Measurements from ENCODE around the gene WNT2B.

The WNT2B gene

GRCh38 chr1:112529301-112529700 is 20.5 kb downstream of the WNT2B start:
- no peak for TF ChIP-seq CTCF (conservative IDR thresholded peaks at IDR 0.05)
- peak overlapping the region; percentile 80 for H3K27ac ChIP-seq

- H3K27ac ChIP-seq: peak overlapping the region; percentile 80
- no peak for TF ChIP-seq CTCF (conservative IDR thresholded peaks at IDR 0.05)
Measured at GRCh38 chr1:112530832-112531231, 22.1 kb downstream of the WNT2B start.

- no peak overlapping the region for H3K27ac ChIP-seq
- TF ChIP-seq CTCF (conservative IDR thresholded peaks at IDR 0.05): no peak
Measured at GRCh38 chr1:112532064-112532463, 23.3 kb downstream of the WNT2B start.

- TF ChIP-seq CTCF (conservative IDR thresholded peaks at IDR 0.05): no peak
- H3K27ac ChIP-seq: no peak overlapping the region
Measured at GRCh38 chr1:112533029-112533428, 24.3 kb downstream of the WNT2B start.

DNA sequence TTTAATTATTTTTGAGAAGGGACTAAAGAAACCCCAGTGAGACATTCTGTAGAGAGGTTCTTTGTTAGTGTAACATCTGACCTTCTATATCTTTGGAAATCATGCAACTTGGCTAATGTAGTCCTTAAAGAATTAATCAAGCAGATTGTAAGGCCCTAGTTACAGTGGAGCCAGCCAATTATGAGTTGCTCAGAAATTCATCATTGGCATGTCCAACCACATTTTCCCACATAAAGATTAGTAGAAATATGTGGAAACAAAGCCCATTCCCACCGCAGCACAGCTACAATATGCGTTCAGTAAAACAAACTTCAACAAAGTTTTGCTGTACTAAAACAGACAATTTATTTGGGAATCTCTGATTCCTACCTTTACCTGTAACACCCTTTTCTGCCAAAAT is 27.8 kb downstream of the WNT2B start:
- TF ChIP-seq CTCF (conservative IDR thresholded peaks at IDR 0.05): no peak
- no peak overlapping the region for H3K27ac ChIP-seq

DNA sequence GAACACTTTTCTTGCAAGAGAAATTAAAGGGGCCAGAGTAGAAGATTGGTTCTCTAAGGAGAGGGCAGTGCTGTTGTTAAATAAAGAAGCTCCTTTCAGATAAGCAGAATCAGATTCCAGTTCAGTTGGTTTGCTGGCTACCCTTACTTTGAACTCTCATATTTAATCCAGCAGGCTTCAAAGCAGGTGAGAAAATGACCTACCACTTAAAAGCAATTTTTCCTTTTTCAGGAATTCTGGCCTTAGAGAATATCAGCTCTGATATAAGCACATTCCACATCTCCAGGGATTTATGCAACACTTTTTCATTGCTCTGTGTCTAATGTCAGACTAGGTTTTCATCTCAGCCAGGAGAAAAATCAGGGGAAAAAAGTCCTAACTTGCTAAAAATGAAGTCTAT is 28.7 kb downstream of the WNT2B start:
- TF ChIP-seq CTCF (conservative IDR thresholded peaks at IDR 0.05): no peak
- no peak overlapping the region for H3K27ac ChIP-seq

- no peak for TF ChIP-seq CTCF (conservative IDR thresholded peaks at IDR 0.05)
- H3K27ac ChIP-seq: no peak overlapping the region
Measured at GRCh38 chr1:112538883-112539282, 30.1 kb downstream of the WNT2B start.

All from VCaP (cell line).